CD14-positive monocyte (primary cell): ENCODE results near the gene ALDH1A3. TPM values are rescaled to one million over a fixed set of nuclear protein-coding genes. Genes with fewer than 3 reads are reported as not detected.
A peak's percentile ranks its signal among the peaks of the same experiment; 100 is the strongest.

Source experiments
- DNase-seq, 3 donors: peaks; one replicate each; pipeline ENCODE4 v3.0.0-alpha.2; 2011 to 2022
- H2AFZ ChIP-seq: 2 replicates; pipeline ENCODE4 v1.6.0; 2012; ENCODE audit warnings: mild to moderate bottlenecking, low read depth, low read length, inconsistent platforms; ENCODE audit not compliant: insufficient read depth, poor library complexity, severe bottlenecking
- H3K27ac ChIP-seq, 2 donors: 1 replicate in 1 of 2; 2 replicates in 1 of 2; pipeline ENCODE4 v1.5.1; 2012 to 2013; ENCODE audit warnings: low read length in 2 of 2, control low read depth in 1 of 2, inconsistent platforms in 1 of 2, low read depth in 1 of 2, mild to moderate bottlenecking in 1 of 2
- H3K27me3 ChIP-seq, 2 donors: one replicate each; pipeline versions ENCODE4 v1.6.0 to v1.6.1; 2011 to 2013; ENCODE audit warnings: low read length in 2 of 2; ENCODE audit not compliant: control insufficient read depth in 2 of 2, insufficient read depth in 2 of 2
- H3K36me3 ChIP-seq, 2 donors: replicated peaks in 1 of 2; 1 replicate in 1 of 2; 2 replicates in 1 of 2; pipeline versions ENCODE4 v1.5.1 to v1.6.1; 2012 to 2013; ENCODE audit warnings: low read length in 2 of 2, control low read depth in 1 of 2, inconsistent platforms in 1 of 2, mild to moderate bottlenecking in 1 of 2; ENCODE audit not compliant: insufficient read depth in 2 of 2, control insufficient read depth in 1 of 2
- H3K4me1 ChIP-seq, 2 donors: 1 replicate in 1 of 2; 2 replicates in 1 of 2; pipeline versions ENCODE4 v1.5.1 to v1.6.1; 2012 to 2013; ENCODE audit warnings: low read length in 2 of 2, control low read depth in 1 of 2, inconsistent platforms in 1 of 2, mild to moderate bottlenecking in 1 of 2, moderate library complexity in 1 of 2; ENCODE audit not compliant: insufficient read depth in 2 of 2, control insufficient read depth in 1 of 2
- H3K4me2 ChIP-seq: replicated peaks from 2 replicates; pipeline ENCODE3; 2012; ENCODE audit warnings: low read length, moderate library complexity, mild to moderate bottlenecking; ENCODE audit not compliant: poor library complexity, severe bottlenecking; ENCODE audit errors: extremely low read depth
- H3K4me3 ChIP-seq, 3 experiments: fragments of 200-600 bp in 1 of 3; sonication (generic) in 1 of 3; replicated peaks in 1 of 3; 1 replicate in 2 of 3; 2 replicates in 1 of 3; pipeline ENCODE4 v1.5.1; 2011 to 2013; ENCODE audit warnings: low read length in 3 of 3, mild to moderate bottlenecking in 3 of 3, control low read depth in 2 of 3, low read depth in 2 of 3, inconsistent platforms in 1 of 3, moderate library complexity in 1 of 3
- H3K79me2 ChIP-seq: 2 replicates; pipeline ENCODE4 v1.6.0; 2012; ENCODE audit warnings: mild to moderate bottlenecking, control low read depth, inconsistent platforms, low read length, moderate library complexity; ENCODE audit not compliant: insufficient read depth
- H3K9ac ChIP-seq: 2 replicates; pipeline ENCODE4 v1.6.0; 2017; ENCODE audit warnings: low read length, mild to moderate bottlenecking; ENCODE audit not compliant: insufficient read depth, poor library complexity, severe bottlenecking
- H3K9me3 ChIP-seq, 2 donors: replicated peaks in 1 of 2; 1 replicate in 1 of 2; 2 replicates in 1 of 2; pipeline versions ENCODE4 v1.5.1 to v1.6.1; 2012 to 2013; ENCODE audit warnings: low read length in 2 of 2, control low read depth in 1 of 2; ENCODE audit not compliant: control insufficient read depth in 1 of 2, insufficient read depth in 1 of 2
- H4K20me1 ChIP-seq: 2 replicates; pipeline ENCODE4 v1.6.0; 2012; ENCODE audit warnings: mild to moderate bottlenecking, low read length, control low read depth, moderate library complexity; ENCODE audit not compliant: insufficient read depth
- H3K27ac Mint-ChIP-seq, 7 donors: one replicate each; pipeline ENCODE4 v1.8.0; 2020; ENCODE audit warnings: mild to moderate bottlenecking in 7 of 7, mixed read lengths in 7 of 7, moderate library complexity in 6 of 7, inconsistent platforms in 2 of 7
- H3K27me3 Mint-ChIP-seq, 3 donors: one replicate each; pipeline ENCODE4 v1.8.0; 2021 to 2022; ENCODE audit warnings: low read depth in 3 of 3, mild to moderate bottlenecking in 3 of 3, mixed read lengths in 3 of 3, moderate library complexity in 3 of 3, inconsistent platforms in 1 of 3
- H3K36me3 Mint-ChIP-seq, 2 donors: one replicate each; pipeline ENCODE4 v1.8.0; 2020; ENCODE audit warnings: mixed read lengths in 2 of 2, inconsistent platforms in 1 of 2, mild to moderate bottlenecking in 1 of 2
- H3K4me1 Mint-ChIP-seq: one replicate; pipeline ENCODE4 v1.8.0; 2020; ENCODE audit warnings: mild to moderate bottlenecking, mixed read lengths
- H3K4me3 Mint-ChIP-seq, 2 donors: one replicate each; pipeline ENCODE4 v1.8.0; 2020; ENCODE audit warnings: mild to moderate bottlenecking in 2 of 2, mixed read lengths in 2 of 2, moderate library complexity in 1 of 2
- H3K9me3 Mint-ChIP-seq, 7 donors: one replicate each; pipeline ENCODE4 v1.8.0; 2020 to 2022; ENCODE audit warnings: mixed read lengths in 7 of 7, mild to moderate bottlenecking in 6 of 7, moderate library complexity in 6 of 7, inconsistent platforms in 2 of 7
- WGBS: methylation state at CpG from one replicate; pipeline ENCODE4 v1.1.5; 2013; ENCODE audit warnings: missing lambda C conversion rate; ENCODE audit not compliant: insufficient coverage; 5-methylcytosine and 5-hydroxymethylcytosine counted together
- intact Hi-C, 2 donors: fragments of 100-400 bp; cut with micrococcal nuclease; formaldehyde crosslinking; loops; one replicate each; pipeline versions ENCODE4 v1.15.0 to v1.15.1; 2023
- polyA plus RNA-seq, 3 donors: library from polyadenylated mRNA; depleted of rRNA in 1 of 3; unstranded in 2 of 3; stranded (reverse) in 1 of 3; fragments of 300-500 nt in 2 of 3; fragments of >200 nt in 1 of 3; fragmentation: Illumina TruSeq in 2 of 3; gene quantifications; 1 replicate in 2 of 3; 2 replicates in 1 of 3; pipeline ENCODE4 v1.2.3, GENCODE V29; 2012 to 2021
- TF ChIP-seq, protein P1 (sequence below): fragments of 200-600 bp; IDR thresholded peaks from one replicate; pipeline ENCODE4 v1.8.0; 2022; ENCODE audit warnings: antibody characterized with exemption, mild to moderate bottlenecking

ALDH1A3 gene
- polyA plus RNA-seq, 3 donors, result not detected

DNA sequence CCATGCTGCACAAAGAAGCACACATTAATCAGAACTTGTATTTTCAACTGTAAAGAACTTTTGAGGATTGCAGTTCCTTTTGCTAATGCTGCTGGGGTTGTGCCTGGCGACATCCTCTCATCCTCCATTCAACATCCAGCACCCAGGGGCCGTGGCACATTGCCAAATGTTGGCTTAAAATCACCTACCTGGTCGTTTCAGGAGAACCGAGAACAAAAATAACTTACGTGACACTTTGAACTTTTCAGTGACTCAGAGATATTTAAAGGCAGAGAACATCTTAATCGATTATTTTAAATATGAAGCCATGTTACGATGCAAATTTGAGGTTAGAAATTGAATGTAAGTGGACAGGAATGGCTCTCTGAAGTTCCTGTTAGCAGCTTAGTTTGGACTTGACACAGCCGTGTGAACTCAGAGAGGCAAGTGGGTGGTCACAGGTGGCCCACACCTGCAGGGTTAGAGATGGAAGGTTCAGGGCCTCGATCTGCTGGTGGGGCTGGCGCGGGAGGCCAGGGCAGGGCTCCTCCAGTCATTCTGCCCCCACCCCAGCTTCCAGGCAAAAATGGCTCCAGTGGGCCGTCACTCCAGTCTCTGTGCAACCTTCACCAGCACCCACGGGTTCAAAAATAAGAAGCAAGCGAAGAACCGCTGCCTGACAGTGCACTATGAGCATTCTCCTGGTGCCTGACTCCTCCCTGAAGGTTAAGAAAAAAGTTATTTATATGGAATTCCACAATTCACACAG, 51.7 kb downstream of the ALDH1A3 start:
- no peak overlapping the region for H3K9ac ChIP-seq
- H3K4me1 ChIP-seq, result peaks cover 26 to 32% of the 10 kb centered on the region in 2 donors
- H2AFZ ChIP-seq, result no peak overlapping the region
- peaks cover 37% of the 10 kb centered on the region for H3K79me2 ChIP-seq
- H4K20me1 ChIP-seq, result peaks cover 22% of the 10 kb centered on the region
- Mint-ChIP-seq H3K4me3 (no peak overlapping the region), H3K27me3 (peaks cover 0 to 4% (median 1%) of the 10 kb centered on the region in 3 donors), H3K36me3 (peaks cover 61 to 67% of the 10 kb centered on the region in 2 donors), H3K9me3 (no peaks in the 10 kb centered on the region), H3K4me1 (peaks cover 34% of the 10 kb centered on the region), H3K27ac (no peak overlapping the region)
- intact Hi-C loops, result no loop called here
- no peaks in the 10 kb centered on the region for H3K27me3 ChIP-seq
- no peak overlapping the region for H3K4me2 ChIP-seq
- no peak overlapping the region for H3K4me3 ChIP-seq
- no peak for DNase-seq
- TF ChIP-seq, protein P1, sequence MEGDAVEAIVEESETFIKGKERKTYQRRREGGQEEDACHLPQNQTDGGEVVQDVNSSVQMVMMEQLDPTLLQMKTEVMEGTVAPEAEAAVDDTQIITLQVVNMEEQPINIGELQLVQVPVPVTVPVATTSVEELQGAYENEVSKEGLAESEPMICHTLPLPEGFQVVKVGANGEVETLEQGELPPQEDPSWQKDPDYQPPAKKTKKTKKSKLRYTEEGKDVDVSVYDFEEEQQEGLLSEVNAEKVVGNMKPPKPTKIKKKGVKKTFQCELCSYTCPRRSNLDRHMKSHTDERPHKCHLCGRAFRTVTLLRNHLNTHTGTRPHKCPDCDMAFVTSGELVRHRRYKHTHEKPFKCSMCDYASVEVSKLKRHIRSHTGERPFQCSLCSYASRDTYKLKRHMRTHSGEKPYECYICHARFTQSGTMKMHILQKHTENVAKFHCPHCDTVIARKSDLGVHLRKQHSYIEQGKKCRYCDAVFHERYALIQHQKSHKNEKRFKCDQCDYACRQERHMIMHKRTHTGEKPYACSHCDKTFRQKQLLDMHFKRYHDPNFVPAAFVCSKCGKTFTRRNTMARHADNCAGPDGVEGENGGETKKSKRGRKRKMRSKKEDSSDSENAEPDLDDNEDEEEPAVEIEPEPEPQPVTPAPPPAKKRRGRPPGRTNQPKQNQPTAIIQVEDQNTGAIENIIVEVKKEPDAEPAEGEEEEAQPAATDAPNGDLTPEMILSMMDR, result no peak
- H3K27ac ChIP-seq, result no peak overlapping the region
- 97% methylated on average over 9 of the region's 15 CpGs for WGBS
- no peaks in the 10 kb centered on the region for H3K9me3 ChIP-seq
- peaks cover 38 to 54% of the 10 kb centered on the region in 2 donors for H3K36me3 ChIP-seq

DNA sequence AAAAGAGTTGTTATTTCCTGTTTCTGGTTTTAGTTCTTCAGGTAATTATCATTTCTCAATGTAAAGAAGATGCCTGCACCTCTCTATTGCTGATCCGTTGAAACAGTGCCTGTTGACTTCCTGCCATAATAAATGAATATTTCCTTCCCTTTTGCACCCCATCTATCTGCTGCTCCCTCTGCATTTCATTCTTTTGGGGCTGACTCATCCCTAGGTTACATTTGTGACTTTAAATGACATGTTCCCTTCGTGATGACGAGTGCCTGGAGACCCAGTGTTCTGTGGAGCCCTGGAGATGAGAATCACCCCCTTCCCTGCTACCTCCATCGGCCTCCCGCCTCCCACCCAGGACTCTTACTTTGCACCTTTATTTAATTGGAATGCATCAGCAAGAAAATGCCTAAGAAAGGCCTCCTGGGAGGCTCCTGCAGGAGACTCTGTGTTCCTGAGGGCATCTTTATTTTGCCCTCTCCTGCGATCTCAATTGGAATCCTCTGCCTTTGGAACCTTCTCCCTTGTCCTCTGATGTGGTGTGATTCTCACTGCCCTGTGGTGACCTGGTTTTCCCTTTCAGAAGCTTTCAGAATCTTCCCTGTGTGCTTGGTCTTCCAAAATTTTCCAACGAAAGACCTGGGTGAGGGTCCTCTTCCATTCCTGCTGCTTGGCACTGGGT, 53.2 kb downstream of the ALDH1A3 start:
- Histone ChIP-seq H3K27me3 (no peaks in the 10 kb centered on the region), H2AFZ (no peak overlapping the region), H3K4me2 (no peak overlapping the region), H3K9me3 (no peaks in the 10 kb centered on the region), H3K4me3 (no peak overlapping the region), H3K79me2 (peaks cover 34% of the 10 kb centered on the region), H4K20me1 (peaks cover 12% of the 10 kb centered on the region), H3K4me1 (peaks cover 28 to 32% of the 10 kb centered on the region in 2 donors), H3K27ac (peak overlapping the region in 1 of 2 donors; percentile 26), H3K9ac (no peak overlapping the region), H3K36me3 (peaks cover 28 to 40% of the 10 kb centered on the region in 2 donors)
- H3K27me3 Mint-ChIP-seq, result peaks cover 0 to 1% (median 0%) of the 10 kb centered on the region in 3 donors
- peak in 1 of 3 donors; percentile 45 for DNase-seq
- peaks cover 51 to 52% of the 10 kb centered on the region in 2 donors for H3K36me3 Mint-ChIP-seq
- TF ChIP-seq, protein P1, result no peak
- WGBS, result 4% methylated on average over 3 of the region's 7 CpGs
- peak overlapping the region; percentile 46 to 87 (median 69) for H3K27ac Mint-ChIP-seq
- no peaks in the 10 kb centered on the region for H3K9me3 Mint-ChIP-seq
- intact Hi-C loops, result no loop called here
- no peak overlapping the region for H3K4me3 Mint-ChIP-seq
- H3K4me1 Mint-ChIP-seq, result peaks cover 34% of the 10 kb centered on the region
